ENCODE results near the gene OPCML. TPM values are rescaled to one million over a fixed set of nuclear protein-coding genes. Genes with fewer than 3 reads are reported as not detected.

The OPCML gene
- total and polyA plus RNA-seq, 2 donors (not counting 1 experiment from before 2014, with no cell fraction given): not detected

- H3K27ac Mint-ChIP-seq: no peak overlapping the region
- H3K4me1 ChIP-seq (ENCODE audit: control insufficient read depth in 2 of 2, insufficient read depth in 2 of 2, low read length in 2 of 2): no peaks in the 10 kb centered on the region
- no peaks in the 10 kb centered on the region for H3K36me3 ChIP-seq (replicated peaks in 1 of 2; ENCODE audit: control extremely low read depth in 1 of 2, control insufficient read depth in 1 of 2, extremely low read depth in 1 of 2, insufficient read depth in 2 of 2, low read length in 1 of 2)
- CTCF ChIA-PET: no interaction called here
- H3K27me3 ChIP-seq (replicated peaks in 1 of 4; ENCODE audit: control extremely low read depth in 1 of 4, control insufficient read depth in 3 of 4, insufficient read depth in 4 of 4, low read length in 3 of 4): no peaks in the 10 kb centered on the region
- POLR2A ChIA-PET: no interaction called here
- WGBS (ENCODE audit: insufficient coverage): 95% methylated on average over 4 of the region's 4 CpGs
- no peak overlapping the region for H3K4me3 ChIP-seq (ENCODE audit: control extremely low read depth in 1 of 5, extremely low read depth in 1 of 5, insufficient read depth in 1 of 5, low read depth in 2 of 5, low read length in 4 of 5)
- H3K9me3 ChIP-seq (ENCODE audit: control extremely low read depth in 1 of 3, control insufficient read depth in 2 of 3, insufficient read depth in 1 of 3, low read length in 2 of 3): peaks cover 0 to 2% (median 0%) of the 10 kb centered on the region in 3 donors
- H3K27ac ChIP-seq (ENCODE audit: low read length in 2 of 2): no peak overlapping the region
- H3K4me1 Mint-ChIP-seq: no peaks in the 10 kb centered on the region
- H4K20me1 ChIP-seq (ENCODE audit: control insufficient read depth, insufficient read depth, low read length, poor library complexity, severe bottlenecking): no peaks in the 10 kb centered on the region
- no peak for TF ChIP-seq CTCF (IDR thresholded peaks at IDR 0.05)
- TF ChIP-seq EZH2 (IDR thresholded peaks at IDR 0.05; ENCODE audit: borderline replicate concordance, insufficient read depth, low read depth, low read length, poor library complexity, severe bottlenecking): no peak
- no peak overlapping the region for H3K4me3 Mint-ChIP-seq
- H3K27me3 Mint-ChIP-seq: no peaks in the 10 kb centered on the region
- no peaks in the 10 kb centered on the region for H3K79me2 ChIP-seq (ENCODE audit: control insufficient read depth, insufficient read depth, low read length)
- no peaks in the 10 kb centered on the region for H3K9me3 Mint-ChIP-seq (ENCODE audit: insufficient read depth)
- ATAC-seq (ENCODE audit: low read depth) (no peak), DNase-seq (no peak)
- H3K4me2 ChIP-seq (replicated peaks; ENCODE audit: low read depth, low read length, poor library complexity, severe bottlenecking): no peak overlapping the region
- intact Hi-C loops (cut with micrococcal nuclease): no loop called here
- no peak overlapping the region for H3K9ac ChIP-seq (ENCODE audit: low read length)
- no peak overlapping the region for H2AFZ ChIP-seq (ENCODE audit: insufficient read depth, low read depth, low read length, poor library complexity, severe bottlenecking)
These were observed 554.6 kb downstream of the OPCML start for GRCh38 chr11:132977746-132978145.

DNA sequence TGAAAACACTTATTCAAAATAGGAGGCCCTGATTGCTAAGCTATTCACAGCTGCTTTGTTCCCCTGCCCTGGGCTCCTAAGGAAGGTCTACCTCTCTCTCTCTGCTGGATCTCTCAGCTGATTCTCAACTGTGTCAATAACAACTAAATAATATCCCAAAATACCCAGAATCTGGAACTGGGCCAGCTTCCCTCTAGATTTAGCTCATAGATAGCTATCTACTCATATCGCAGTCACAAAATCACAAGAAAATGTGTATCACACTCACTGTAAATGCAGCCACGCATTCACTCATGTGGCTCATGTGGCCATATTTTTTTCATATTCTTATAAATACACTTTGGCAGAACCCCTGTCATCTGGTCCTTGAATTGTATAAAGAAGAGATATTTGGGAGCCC lies 555.1 kb downstream of the OPCML start:
- intact Hi-C loops (cut with micrococcal nuclease): no loop called here
- Histone ChIP-seq H2AFZ (ENCODE audit: insufficient read depth, low read depth, low read length, poor library complexity, severe bottlenecking) (no peak overlapping the region), H3K9ac (ENCODE audit: low read length) (no peak overlapping the region), H3K27ac (ENCODE audit: low read length in 2 of 2) (no peak overlapping the region), H3K4me3 (ENCODE audit: control extremely low read depth in 1 of 5, extremely low read depth in 1 of 5, insufficient read depth in 1 of 5, low read depth in 2 of 5, low read length in 4 of 5) (no peak overlapping the region), H3K4me2 (replicated peaks; ENCODE audit: low read depth, low read length, poor library complexity, severe bottlenecking) (no peak overlapping the region), H3K9me3 (ENCODE audit: control extremely low read depth in 1 of 3, control insufficient read depth in 2 of 3, insufficient read depth in 1 of 3, low read length in 2 of 3) (peaks cover 0 to 5% (median 0%) of the 10 kb centered on the region in 3 donors), H3K36me3 (replicated peaks in 1 of 2; ENCODE audit: control extremely low read depth in 1 of 2, control insufficient read depth in 1 of 2, extremely low read depth in 1 of 2, insufficient read depth in 2 of 2, low read length in 1 of 2) (no peaks in the 10 kb centered on the region), H4K20me1 (ENCODE audit: control insufficient read depth, insufficient read depth, low read length, poor library complexity, severe bottlenecking) (no peaks in the 10 kb centered on the region), H3K79me2 (ENCODE audit: control insufficient read depth, insufficient read depth, low read length) (no peaks in the 10 kb centered on the region), H3K4me1 (ENCODE audit: control insufficient read depth in 2 of 2, insufficient read depth in 2 of 2, low read length in 2 of 2) (no peaks in the 10 kb centered on the region), H3K27me3 (replicated peaks in 1 of 4; ENCODE audit: control extremely low read depth in 1 of 4, control insufficient read depth in 3 of 4, insufficient read depth in 4 of 4, low read length in 3 of 4) (no peaks in the 10 kb centered on the region)
- Mint-ChIP-seq H3K27ac (no peak overlapping the region), H3K27me3 (no peaks in the 10 kb centered on the region), H3K4me3 (no peak overlapping the region), H3K9me3 (ENCODE audit: insufficient read depth) (no peaks in the 10 kb centered on the region), H3K4me1 (no peaks in the 10 kb centered on the region)
- TF ChIP-seq EZH2 (IDR thresholded peaks at IDR 0.05; ENCODE audit: borderline replicate concordance, insufficient read depth, low read depth, low read length, poor library complexity, severe bottlenecking) (no peak), CTCF (IDR thresholded peaks at IDR 0.05) (no peak)
- DNase-seq (no peak), ATAC-seq (ENCODE audit: low read depth) (no peak)
- CTCF ChIA-PET: no interaction called here
- 88% methylated on average over 1 of the region's 2 CpGs for WGBS (ENCODE audit: insufficient coverage)
- POLR2A ChIA-PET: no interaction called here
